ENCODE results near the gene PIK3R6. TPM values are rescaled to one million over a fixed set of nuclear protein-coding genes. Genes with fewer than 3 reads are reported as not detected.

PIK3R6 gene
- total RNA-seq, 1 donor, result 10.0 TPM

- DNase-seq (ENCODE audit: low read depth in 2 of 3, low spot score in 2 of 3), result no peak
Observed at GRCh38 chr17:8875957-8876356, 8.5 kb upstream of the PIK3R6 start.

- DNase-seq (ENCODE audit: low read depth in 2 of 3, low spot score in 2 of 3), result no peak
Observed at GRCh38 chr17:8875436-8875835, 8.0 kb upstream of the PIK3R6 start.

- no peak for DNase-seq (ENCODE audit: low read depth in 2 of 3, low spot score in 2 of 3)
Observed at GRCh38 chr17:8873801-8874715, 6.6 kb upstream of the PIK3R6 start.

- no peak for DNase-seq (ENCODE audit: low read depth in 2 of 3, low spot score in 2 of 3)
Observed at GRCh38 chr17:8872705-8873435, 5.4 kb upstream of the PIK3R6 start.

GRCh38 chr17:8872036-8872704, 4.7 kb upstream of the PIK3R6 start:
- peak in 1 of 3 donors; percentile 71 for DNase-seq (ENCODE audit: low read depth in 2 of 3, low spot score in 2 of 3)

- DNase-seq (ENCODE audit: low read depth in 2 of 3, low spot score in 2 of 3), result no peak
Observed at GRCh38 chr17:8871081-8871581, 3.7 kb upstream of the PIK3R6 start.

- no peak for DNase-seq (ENCODE audit: low read depth in 2 of 3, low spot score in 2 of 3)
Observed at GRCh38 chr17:8870406-8871040, 3.0 kb upstream of the PIK3R6 start.

- no peak for DNase-seq (ENCODE audit: low read depth in 2 of 3, low spot score in 2 of 3)
Observed at GRCh38 chr17:8869114-8869815, 1.8 kb upstream of the PIK3R6 start.

GRCh38 chr17:8868529-8868951, 1.1 kb upstream of the PIK3R6 start:
- DNase-seq (ENCODE audit: low read depth in 2 of 3, low spot score in 2 of 3), result peak in 1 of 3 donors; percentile 50

GRCh38 chr17:8868092-8868491, 618 bp upstream of the PIK3R6 start:
- no peak for DNase-seq (ENCODE audit: low read depth in 2 of 3, low spot score in 2 of 3)

GRCh38 chr17:8865811-8866210, 1.7 kb downstream of the PIK3R6 start:
- DNase-seq (ENCODE audit: low read depth in 2 of 3, low spot score in 2 of 3), result no peak

GRCh38 chr17:8865385-8865784, 2.1 kb downstream of the PIK3R6 start:
- DNase-seq (ENCODE audit: low read depth in 2 of 3, low spot score in 2 of 3), result no peak

- DNase-seq (ENCODE audit: low read depth in 2 of 3, low spot score in 2 of 3), result no peak
Observed at GRCh38 chr17:8862213-8863056, 5.0 kb downstream of the PIK3R6 start.

- no peak for DNase-seq (ENCODE audit: low read depth in 2 of 3, low spot score in 2 of 3)
Observed at GRCh38 chr17:8861495-8862181, 5.8 kb downstream of the PIK3R6 start.

- no peak for DNase-seq (ENCODE audit: low read depth in 2 of 3, low spot score in 2 of 3)
Observed at GRCh38 chr17:8859804-8860430, 7.6 kb downstream of the PIK3R6 start.

GRCh38 chr17:8859027-8859803, 8.3 kb downstream of the PIK3R6 start:
- no peak for DNase-seq (ENCODE audit: low read depth in 2 of 3, low spot score in 2 of 3)

GRCh38 chr17:8857919-8858318, 9.6 kb downstream of the PIK3R6 start:
- DNase-seq (ENCODE audit: low read depth in 2 of 3, low spot score in 2 of 3), result peak in 1 of 3 donors; percentile 14
